Memory B cell (primary cell): ENCODE measurements around the gene IPPK.

Experiments
- ATAC-seq: fragments of 150-1000 bp; cut with Tn5 transposase; 2 replicates; pipeline ENCODE4 v1.10.0; 2021; ENCODE audit warnings: low read depth, mild to moderate bottlenecking, moderate library complexity
- DNase-seq, 2 donors: peaks; one replicate each; pipeline ENCODE4 v3.0.0; 2022; ENCODE audit warnings: low spot score in 2 of 2
- H3K27ac Mint-ChIP-seq: one replicate; pipeline ENCODE4 v1.8.0; 2022; ENCODE audit warnings: mild to moderate bottlenecking, moderate library complexity, mixed read lengths
- H3K27me3 Mint-ChIP-seq: one replicate; pipeline ENCODE4 v1.8.0; 2022; ENCODE audit warnings: mixed read lengths
- H3K36me3 Mint-ChIP-seq: one replicate; pipeline ENCODE4 v1.8.0; 2022; ENCODE audit warnings: mild to moderate bottlenecking, mixed read lengths
- H3K4me1 Mint-ChIP-seq: one replicate; pipeline ENCODE4 v1.8.0; 2022; ENCODE audit warnings: mixed read lengths
- H3K4me3 Mint-ChIP-seq: one replicate; pipeline ENCODE4 v1.8.0; 2022; ENCODE audit warnings: mild to moderate bottlenecking, moderate library complexity, mixed read lengths
- H3K9me3 Mint-ChIP-seq: one replicate; pipeline ENCODE4 v1.8.0; 2022; ENCODE audit warnings: mixed read lengths

The IPPK gene

DNA sequence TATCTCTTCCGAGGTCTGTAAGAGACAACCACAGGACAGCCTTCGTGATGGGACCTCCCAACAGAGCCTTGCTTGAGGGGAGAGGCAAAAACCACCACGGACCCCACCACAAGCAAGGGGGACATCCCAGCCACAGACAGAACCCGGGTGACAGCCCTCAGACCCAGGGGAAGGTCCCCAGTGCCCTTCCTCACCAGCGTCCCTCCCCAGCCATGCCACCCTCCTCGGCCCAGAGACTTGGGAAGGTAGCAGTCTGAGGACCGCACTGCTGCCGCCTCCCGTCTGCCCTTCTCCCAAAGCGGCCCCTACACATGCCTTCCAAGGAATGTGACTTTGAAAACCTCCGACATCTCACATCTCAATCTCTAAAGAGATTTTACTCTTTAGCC, 13.4 kb downstream of the IPPK start:
- DNase-seq (no peak), ATAC-seq (no peak)
- Mint-ChIP-seq H3K4me1 (peaks cover 5% of the 10 kb centered on the region), H3K9me3 (no peaks in the 10 kb centered on the region), H3K27me3 (no peaks in the 10 kb centered on the region), H3K36me3 (peaks cover 19% of the 10 kb centered on the region), H3K27ac (no peak overlapping the region), H3K4me3 (no peak overlapping the region)

DNA sequence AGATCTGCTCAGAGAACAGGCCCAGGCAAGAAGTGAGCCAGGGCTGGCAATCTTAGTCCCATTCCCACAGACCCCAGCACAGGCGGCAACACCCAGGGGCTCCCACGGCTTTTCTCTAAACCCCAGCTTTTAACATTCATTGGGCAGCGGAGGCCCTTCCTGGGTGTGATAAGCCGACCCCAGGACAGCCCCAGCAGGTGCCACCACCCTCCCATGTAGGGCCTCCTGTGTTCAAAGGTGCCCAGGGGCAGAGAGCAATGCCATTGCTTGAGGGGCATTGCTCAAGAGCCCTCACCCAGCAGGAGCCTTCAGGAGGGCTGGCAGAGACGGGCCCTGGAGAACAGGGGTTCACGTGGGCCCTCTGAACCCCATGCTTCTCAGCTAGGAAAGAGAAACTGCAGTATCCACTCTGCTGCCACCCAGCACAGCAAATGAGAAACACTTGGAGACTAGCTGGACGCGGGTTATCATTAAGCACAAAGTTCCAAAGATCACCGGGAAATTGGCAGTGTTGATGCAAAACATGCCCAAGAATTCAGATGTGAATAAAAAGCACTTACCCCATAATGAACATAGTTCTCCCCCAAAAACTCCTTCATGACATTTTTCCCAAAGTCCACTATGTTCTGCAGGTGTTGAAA, 13.9 kb downstream of the IPPK start:
- peaks cover 5% of the 10 kb centered on the region for H3K4me1 Mint-ChIP-seq
- H3K27ac Mint-ChIP-seq, result no peak overlapping the region
- ATAC-seq (no peak), DNase-seq (no peak)
- peaks cover 20% of the 10 kb centered on the region for H3K36me3 Mint-ChIP-seq
- H3K4me3 Mint-ChIP-seq, result no peak overlapping the region
- H3K9me3 Mint-ChIP-seq, result no peaks in the 10 kb centered on the region
- no peaks in the 10 kb centered on the region for H3K27me3 Mint-ChIP-seq

DNA sequence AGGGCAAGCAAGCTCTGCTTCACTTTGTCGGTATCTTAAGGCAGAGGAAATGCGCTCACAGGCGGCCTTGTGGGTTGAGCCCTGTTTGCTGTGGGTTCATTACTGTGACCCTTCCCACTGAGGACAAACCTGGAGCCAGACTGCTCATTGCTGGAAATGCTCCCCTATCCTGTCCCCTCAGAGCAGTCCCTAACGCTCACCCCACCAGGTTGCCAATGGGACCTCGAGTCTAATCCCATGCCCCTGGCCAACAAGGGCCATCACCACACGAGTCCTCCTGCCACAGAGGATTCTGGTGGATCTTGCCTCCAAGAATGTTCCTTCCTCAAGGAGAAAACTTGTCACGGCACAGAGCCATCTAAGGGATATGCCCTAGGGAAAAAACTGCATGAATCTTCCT, 14.6 kb downstream of the IPPK start:
- ATAC-seq, result no peak
- H3K27ac Mint-ChIP-seq, result no peak overlapping the region
- no peak for DNase-seq
- no peak overlapping the region for H3K4me3 Mint-ChIP-seq
- no peaks in the 10 kb centered on the region for H3K27me3 Mint-ChIP-seq
- no peaks in the 10 kb centered on the region for H3K9me3 Mint-ChIP-seq
- peaks cover 4% of the 10 kb centered on the region for H3K4me1 Mint-ChIP-seq
- H3K36me3 Mint-ChIP-seq, result peaks cover 24% of the 10 kb centered on the region

DNA sequence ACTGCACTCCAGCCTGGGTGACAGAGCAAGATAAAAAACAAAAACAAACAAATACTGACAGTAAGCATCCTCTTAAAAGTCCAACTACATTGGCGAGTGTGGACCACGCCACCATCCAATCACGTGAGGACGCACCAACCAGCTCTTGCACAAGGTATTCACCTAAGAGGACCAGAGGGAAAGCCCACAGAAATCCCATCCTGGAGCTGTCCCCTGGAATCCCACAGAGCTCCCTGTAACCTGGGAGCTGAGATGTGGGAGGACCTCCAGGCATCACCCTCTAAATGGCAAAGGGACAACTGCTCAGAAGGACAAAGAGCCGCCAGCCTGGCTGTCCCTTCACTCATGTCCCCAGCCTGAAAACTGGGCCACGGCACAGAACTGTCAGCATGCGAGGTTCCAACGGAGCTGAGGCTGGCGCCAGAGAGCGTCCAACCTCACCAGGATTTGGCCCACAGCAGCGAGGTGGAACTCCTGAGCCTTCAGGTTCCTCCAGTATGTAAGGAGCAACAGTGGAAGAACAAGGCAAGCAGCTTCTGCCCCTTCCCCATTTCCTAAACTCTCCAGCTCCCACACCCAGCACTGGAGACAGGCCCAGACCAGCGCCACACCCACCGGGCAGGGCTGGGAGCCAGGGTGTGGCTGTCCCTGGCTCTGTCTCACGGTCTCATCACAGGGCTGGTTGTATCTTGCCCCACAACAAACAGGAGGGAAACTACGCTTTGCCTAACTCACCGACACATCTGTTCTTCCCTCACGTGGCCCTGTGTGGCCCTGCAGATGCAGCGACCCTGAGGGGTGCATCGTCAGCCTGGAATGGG, 15.2 kb downstream of the IPPK start:
- peaks cover 26% of the 10 kb centered on the region for H3K36me3 Mint-ChIP-seq
- H3K27me3 Mint-ChIP-seq, result no peaks in the 10 kb centered on the region
- no peak overlapping the region for H3K27ac Mint-ChIP-seq
- H3K9me3 Mint-ChIP-seq, result no peaks in the 10 kb centered on the region
- DNase-seq (no peak), ATAC-seq (no peak)
- no peaks in the 10 kb centered on the region for H3K4me1 Mint-ChIP-seq
- H3K4me3 Mint-ChIP-seq, result no peak overlapping the region

DNA sequence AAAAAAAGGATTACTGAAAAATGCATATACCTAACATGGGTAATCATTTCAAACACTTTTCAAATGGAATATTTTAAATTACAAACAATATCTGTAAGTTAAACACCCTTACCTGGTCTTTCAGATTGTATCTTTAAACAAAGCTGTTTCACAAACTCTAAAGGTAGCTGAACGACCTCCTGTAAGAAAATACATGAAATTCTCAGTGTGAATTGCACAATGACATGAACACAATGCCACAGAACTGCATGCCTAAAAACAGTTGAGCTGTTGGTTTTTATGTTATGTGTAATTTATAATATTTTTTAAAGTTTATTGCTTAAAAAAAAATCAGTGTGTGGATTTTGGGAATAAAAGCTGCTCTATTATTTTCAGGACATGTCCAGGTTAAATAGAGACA, 17.5 kb downstream of the IPPK start:
- Mint-ChIP-seq H3K4me3 (no peak overlapping the region), H3K4me1 (no peaks in the 10 kb centered on the region), H3K27ac (no peak overlapping the region), H3K27me3 (no peaks in the 10 kb centered on the region), H3K9me3 (no peaks in the 10 kb centered on the region), H3K36me3 (peaks cover 38% of the 10 kb centered on the region)
- ATAC-seq, result no peak
- DNase-seq, result no peak

DNA sequence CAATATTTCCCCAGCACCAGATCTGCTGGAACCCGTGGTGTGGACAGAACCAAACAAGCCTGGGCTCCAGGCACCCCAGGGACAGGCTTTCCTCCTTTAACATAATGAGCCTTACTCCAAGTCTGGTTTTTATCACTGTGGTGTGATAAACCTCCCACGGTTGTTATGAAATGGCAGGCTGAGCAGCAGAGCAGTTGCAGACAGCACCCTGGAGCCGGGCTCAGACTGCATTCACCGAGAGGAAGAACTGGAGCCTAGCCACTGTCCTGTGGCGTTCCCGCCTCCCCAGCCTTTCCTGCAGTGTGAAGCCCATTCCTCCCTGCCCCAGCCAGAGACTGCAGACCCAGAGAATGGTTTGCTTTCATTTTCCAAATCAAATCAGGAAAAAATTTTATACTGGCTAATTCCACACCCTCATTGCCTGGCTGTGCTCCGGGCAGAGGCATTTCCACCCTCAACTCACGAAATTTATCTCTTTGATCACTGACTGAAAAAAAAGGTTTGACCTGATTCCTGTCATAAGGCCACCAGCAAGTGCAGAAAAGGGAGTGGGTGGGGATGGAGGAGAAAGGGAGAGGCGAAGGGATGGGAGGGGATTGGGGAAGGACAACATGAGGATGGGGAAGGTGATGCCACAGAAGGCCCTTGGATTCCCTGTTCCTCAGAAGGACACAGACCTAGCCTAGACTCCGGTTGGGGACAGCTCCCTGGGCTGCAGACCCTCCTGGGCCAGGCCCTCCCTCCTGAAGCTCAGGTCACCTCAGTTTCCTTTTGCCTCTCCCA, 18.9 kb downstream of the IPPK start:
- DNase-seq, result no peak
- Mint-ChIP-seq H3K4me3 (no peak overlapping the region), H3K9me3 (peaks cover 2% of the 10 kb centered on the region), H3K36me3 (peaks cover 47% of the 10 kb centered on the region), H3K4me1 (no peaks in the 10 kb centered on the region), H3K27me3 (no peaks in the 10 kb centered on the region), H3K27ac (no peak overlapping the region)
- no peak for ATAC-seq

DNA sequence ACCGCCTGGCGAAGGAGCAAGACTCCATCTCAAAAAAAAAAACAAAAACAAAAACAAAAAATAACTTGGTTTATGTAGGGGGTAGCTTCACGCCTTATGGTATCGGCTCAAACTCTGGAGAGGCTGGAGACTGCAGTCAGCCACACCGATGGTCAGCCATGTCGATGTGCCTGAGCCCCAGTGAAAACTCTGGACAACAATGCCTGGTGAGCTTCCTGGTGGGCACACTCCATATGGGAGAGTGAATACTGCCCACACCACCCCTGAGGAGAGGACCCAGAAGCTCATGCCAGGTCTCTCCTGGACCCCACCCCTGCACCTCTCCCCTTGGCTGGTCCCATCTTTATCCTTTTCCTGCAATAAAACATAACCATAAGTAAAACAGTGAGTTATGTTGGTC, 19.6 kb downstream of the IPPK start:
- Mint-ChIP-seq H3K9me3 (peaks cover 5% of the 10 kb centered on the region), H3K4me3 (no peak overlapping the region), H3K27ac (no peak overlapping the region), H3K36me3 (peaks cover 52% of the 10 kb centered on the region), H3K27me3 (no peaks in the 10 kb centered on the region), H3K4me1 (no peaks in the 10 kb centered on the region)
- DNase-seq (no peak), ATAC-seq (no peak)

DNA sequence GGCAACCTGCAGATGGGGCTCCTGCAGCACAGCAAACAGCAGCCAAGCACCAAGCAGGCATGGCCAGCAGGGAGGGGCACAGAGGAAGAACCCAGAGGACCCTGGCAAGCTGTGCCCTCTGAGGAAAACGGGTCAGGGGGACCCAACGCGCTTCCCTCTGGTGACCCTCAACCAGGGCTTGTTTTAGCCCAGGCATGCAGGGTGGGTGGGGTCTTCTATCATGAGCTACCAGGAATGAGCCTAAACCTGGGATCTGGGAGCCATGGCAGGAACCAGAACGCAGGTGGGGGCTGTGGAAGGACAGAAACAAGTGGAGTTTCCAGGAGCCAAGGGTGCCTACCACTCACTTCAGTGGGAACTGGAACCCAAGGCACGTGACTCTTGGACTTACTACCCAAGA, 20.9 kb downstream of the IPPK start:
- H3K4me3 Mint-ChIP-seq, result no peak overlapping the region
- H3K36me3 Mint-ChIP-seq, result peaks cover 60% of the 10 kb centered on the region
- H3K27me3 Mint-ChIP-seq, result no peaks in the 10 kb centered on the region
- H3K9me3 Mint-ChIP-seq, result peaks cover 6% of the 10 kb centered on the region
- DNase-seq (no peak), ATAC-seq (no peak)
- H3K27ac Mint-ChIP-seq, result no peak overlapping the region
- no peaks in the 10 kb centered on the region for H3K4me1 Mint-ChIP-seq

DNA sequence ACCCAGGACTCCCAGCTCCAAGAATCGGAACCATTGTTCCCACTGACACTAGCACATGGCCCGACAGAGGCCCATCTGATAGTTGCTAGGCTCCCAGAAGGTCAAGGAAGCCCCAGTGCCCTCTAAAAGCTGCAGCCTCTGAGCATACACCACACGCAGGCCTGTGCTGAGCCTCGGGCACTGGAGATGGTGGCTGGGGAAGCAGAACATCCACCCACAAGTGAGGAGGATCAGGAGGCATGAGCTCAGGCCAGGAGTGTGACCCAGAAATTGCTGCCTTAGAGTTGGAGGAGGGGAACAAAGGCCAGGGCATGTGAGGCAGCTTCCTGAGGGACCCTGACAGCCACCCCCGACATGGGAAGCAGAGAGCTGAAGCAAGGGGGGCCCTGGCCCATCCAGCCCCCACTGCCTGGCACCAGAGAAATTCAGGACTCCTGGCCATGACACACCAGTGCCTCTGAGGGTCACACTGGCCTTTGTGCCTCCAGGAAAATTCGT, 21.4 kb downstream of the IPPK start:
- Mint-ChIP-seq H3K4me1 (no peaks in the 10 kb centered on the region), H3K36me3 (peaks cover 62% of the 10 kb centered on the region), H3K4me3 (no peak overlapping the region), H3K27me3 (no peaks in the 10 kb centered on the region), H3K27ac (no peak overlapping the region), H3K9me3 (peaks cover 6% of the 10 kb centered on the region)
- ATAC-seq (no peak), DNase-seq (no peak)

DNA sequence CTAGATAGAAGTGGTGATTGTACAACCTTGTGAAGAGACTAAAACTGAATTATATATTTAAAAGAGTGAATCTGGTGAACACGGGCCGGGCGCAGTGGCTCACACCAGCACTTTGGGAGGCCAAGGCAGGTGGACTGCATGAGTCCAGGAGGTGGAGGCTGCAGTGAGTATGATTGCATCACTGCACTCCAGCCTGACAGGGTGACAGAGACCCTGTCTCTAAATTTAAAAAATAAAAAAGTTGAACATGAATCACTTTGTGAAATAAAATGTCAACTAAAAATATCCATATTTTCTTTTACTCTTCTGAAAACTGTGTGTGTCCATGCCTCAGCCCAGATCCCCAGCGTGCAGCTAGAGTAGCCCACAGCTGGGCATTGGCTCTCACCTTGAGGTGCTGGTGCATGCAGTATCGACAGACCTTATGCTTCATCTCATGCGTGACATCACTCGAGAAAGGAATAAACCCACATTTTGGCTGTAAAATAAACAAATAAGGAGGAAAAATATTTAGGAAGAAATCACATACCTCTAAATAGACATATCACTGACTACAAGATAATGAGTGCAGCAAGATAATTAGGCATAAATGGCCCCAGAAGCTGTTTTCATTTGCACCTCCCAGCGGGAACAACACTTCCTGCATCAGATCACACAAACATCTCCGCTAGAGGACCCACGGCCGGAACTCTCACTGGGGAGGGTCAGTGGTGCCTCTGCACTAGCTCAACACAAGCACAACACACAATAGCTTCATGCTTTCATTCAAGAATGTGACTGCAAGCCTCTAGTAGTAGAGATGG, 22.1 kb downstream of the IPPK start:
- H3K9me3 Mint-ChIP-seq, result peaks cover 6% of the 10 kb centered on the region
- no peaks in the 10 kb centered on the region for H3K4me1 Mint-ChIP-seq
- DNase-seq, result no peak
- H3K4me3 Mint-ChIP-seq, result no peak overlapping the region
- peaks cover 57% of the 10 kb centered on the region for H3K36me3 Mint-ChIP-seq
- no peak overlapping the region for H3K27ac Mint-ChIP-seq
- no peaks in the 10 kb centered on the region for H3K27me3 Mint-ChIP-seq
- ATAC-seq, result no peak

DNA sequence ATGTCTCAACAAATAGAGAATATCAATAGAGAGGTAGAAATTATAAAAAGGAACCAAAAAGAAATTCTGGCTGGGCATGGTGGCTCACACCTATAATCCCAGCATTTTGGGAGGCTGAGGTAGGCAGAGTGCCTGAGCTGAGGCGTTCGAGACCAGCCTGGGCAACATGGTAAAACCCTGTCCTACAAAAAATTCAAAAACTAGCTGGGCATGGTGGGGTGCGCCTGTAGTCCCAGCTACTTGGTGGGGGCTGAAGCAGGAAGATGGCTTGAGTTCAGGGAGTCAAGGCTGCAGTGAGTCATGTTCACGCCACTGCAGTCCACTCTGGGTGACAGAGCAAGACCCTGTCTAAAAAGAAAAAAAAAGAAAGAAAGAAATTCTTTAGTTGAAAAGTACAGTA, 24.9 kb downstream of the IPPK start:
- DNase-seq, result no peak
- H3K4me3 Mint-ChIP-seq, result no peak overlapping the region
- no peak for ATAC-seq
- H3K9me3 Mint-ChIP-seq, result peaks cover 6% of the 10 kb centered on the region
- no peak overlapping the region for H3K27ac Mint-ChIP-seq
- no peaks in the 10 kb centered on the region for H3K4me1 Mint-ChIP-seq
- no peaks in the 10 kb centered on the region for H3K27me3 Mint-ChIP-seq
- peaks cover 54% of the 10 kb centered on the region for H3K36me3 Mint-ChIP-seq

DNA sequence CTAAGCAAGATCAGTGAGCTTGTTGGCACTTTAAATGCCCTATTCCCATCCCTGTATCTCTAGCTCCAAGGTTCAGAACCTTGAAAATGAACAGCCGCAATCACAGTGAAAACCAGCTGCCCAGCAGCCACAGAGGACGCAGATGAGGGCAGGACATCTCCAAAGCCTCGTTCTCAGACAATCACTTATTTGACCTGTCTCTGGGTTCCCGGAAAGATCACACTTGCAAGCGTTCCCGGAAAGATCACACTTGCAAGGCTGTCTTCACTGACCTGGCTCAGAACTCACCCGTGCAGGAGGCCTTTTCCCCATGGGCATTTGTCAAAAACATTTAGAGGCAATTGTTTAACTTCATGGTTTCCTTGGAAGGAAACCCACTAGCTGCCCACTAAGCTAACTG, 25.7 kb downstream of the IPPK start:
- Mint-ChIP-seq H3K36me3 (peaks cover 53% of the 10 kb centered on the region), H3K4me3 (no peak overlapping the region), H3K27ac (no peak overlapping the region), H3K9me3 (peaks cover 6% of the 10 kb centered on the region), H3K4me1 (no peaks in the 10 kb centered on the region), H3K27me3 (no peaks in the 10 kb centered on the region)
- ATAC-seq (no peak), DNase-seq (no peak)

DNA sequence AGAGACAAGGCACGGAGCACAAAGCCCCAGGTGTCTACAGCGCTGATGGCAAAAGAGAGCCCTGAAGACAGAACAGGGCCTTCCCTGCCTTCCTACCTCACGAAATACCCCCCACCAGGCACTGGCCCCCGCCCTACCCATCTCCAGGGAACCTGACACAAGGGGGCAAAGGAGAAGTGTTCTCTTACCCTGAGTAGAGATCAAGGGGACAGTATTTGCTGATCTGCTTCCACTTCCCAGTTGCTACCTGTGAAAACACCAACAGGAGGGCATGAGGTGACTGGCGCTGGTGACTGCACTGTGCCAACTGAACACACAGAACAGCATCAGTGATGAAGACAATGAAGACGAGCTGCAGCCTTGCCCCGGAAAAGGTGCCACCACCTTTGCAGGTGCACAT, 27.4 kb downstream of the IPPK start:
- peaks cover 48% of the 10 kb centered on the region for H3K36me3 Mint-ChIP-seq
- no peak overlapping the region for H3K27ac Mint-ChIP-seq

More for the DNA sequence above, 27.4 kb downstream of the IPPK start:
- no peaks in the 10 kb centered on the region for H3K27me3 Mint-ChIP-seq
- DNase-seq (no peak), ATAC-seq (no peak)
- H3K4me3 Mint-ChIP-seq, result no peak overlapping the region
- no peaks in the 10 kb centered on the region for H3K4me1 Mint-ChIP-seq
- H3K9me3 Mint-ChIP-seq, result peaks cover 6% of the 10 kb centered on the region
